Spleen (tissue), 7 donors: ENCODE data around the gene ACAD9.

Source experiments
- POLR2A ChIP-seq, 3 donors: fragments of 450-650 bp; IDR thresholded peaks; one replicate each; pipeline ENCODE4 v1.5.1; 2017; ENCODE audit warnings: antibody characterized with exemption in 3 of 3, mild to moderate bottlenecking in 1 of 3
- TF ChIP-seq, protein P1 (sequence below), 11 experiments: fragments of 200-600 bp in 7 of 11; fragments of 450-650 bp in 4 of 11; sonication (generic) in 4 of 11; IDR thresholded peaks in 8 of 11; conservative IDR thresholded peaks in 3 of 11; 1 replicate in 7 of 11; 2 replicates in 4 of 11; pipeline versions ENCODE4 v1.4.0 to v1.8.0; 2016 to 2021; ENCODE audit warnings: antibody characterized with exemption in 11 of 11, inconsistent platforms in 4 of 11, mild to moderate bottlenecking in 1 of 11
- donor health status: DM: no; HTN: no; CAD: no; lungs with moderate emphysema.
- donor health status: DM: no; HTN: no; CAD: no.
- donor health status: DM: no; HTN: no; CAD: no.

DNA sequence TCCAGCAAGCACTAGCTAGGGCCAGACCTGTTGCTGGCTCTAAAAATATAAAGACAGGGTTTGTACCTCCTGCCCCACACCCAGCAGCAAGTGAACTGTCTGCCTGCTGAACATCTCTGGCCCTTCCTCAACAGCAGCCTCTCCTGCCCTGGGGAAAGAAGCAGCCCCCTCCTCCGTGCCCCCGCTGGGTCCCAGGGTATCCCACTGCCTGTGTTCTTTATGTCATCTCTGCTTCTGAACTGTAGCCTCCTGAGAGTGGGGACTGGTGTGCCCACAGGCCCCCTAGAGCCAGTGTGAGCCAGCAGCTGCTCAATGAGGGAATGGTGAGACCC, 54.5 kb downstream of the ACAD9 start:
- TF ChIP-seq, protein P1, sequence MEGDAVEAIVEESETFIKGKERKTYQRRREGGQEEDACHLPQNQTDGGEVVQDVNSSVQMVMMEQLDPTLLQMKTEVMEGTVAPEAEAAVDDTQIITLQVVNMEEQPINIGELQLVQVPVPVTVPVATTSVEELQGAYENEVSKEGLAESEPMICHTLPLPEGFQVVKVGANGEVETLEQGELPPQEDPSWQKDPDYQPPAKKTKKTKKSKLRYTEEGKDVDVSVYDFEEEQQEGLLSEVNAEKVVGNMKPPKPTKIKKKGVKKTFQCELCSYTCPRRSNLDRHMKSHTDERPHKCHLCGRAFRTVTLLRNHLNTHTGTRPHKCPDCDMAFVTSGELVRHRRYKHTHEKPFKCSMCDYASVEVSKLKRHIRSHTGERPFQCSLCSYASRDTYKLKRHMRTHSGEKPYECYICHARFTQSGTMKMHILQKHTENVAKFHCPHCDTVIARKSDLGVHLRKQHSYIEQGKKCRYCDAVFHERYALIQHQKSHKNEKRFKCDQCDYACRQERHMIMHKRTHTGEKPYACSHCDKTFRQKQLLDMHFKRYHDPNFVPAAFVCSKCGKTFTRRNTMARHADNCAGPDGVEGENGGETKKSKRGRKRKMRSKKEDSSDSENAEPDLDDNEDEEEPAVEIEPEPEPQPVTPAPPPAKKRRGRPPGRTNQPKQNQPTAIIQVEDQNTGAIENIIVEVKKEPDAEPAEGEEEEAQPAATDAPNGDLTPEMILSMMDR (IDR thresholded peaks at IDR 0.05 in 8 of 11, conservative IDR thresholded peaks at IDR 0.05 in 3 of 11) = no peak
- no peak for TF ChIP-seq POLR2A (IDR thresholded peaks at IDR 0.05)
